Measurements from ENCODE around the gene ZNF354C.

DNA sequence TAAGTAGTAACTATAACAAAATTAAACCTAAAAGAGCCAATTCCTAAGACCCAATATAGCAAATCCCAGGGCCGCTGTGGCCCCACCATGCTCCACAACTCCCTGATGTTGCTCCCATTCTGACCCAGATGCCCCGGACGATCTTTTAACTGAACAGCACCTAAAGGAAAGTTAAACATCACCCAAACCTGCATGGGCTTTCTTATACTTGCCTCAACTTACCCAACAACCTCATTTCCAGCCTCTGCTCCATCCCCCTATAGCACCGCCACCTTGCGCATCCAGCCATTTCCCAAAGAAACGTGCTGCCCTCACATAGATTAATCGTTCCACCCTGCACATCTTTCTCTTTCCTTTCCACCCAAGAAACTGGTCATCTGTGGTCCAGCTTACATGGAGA, 54.6 kb downstream of the ZNF354C start:
- TF ChIP-seq, protein P1, sequence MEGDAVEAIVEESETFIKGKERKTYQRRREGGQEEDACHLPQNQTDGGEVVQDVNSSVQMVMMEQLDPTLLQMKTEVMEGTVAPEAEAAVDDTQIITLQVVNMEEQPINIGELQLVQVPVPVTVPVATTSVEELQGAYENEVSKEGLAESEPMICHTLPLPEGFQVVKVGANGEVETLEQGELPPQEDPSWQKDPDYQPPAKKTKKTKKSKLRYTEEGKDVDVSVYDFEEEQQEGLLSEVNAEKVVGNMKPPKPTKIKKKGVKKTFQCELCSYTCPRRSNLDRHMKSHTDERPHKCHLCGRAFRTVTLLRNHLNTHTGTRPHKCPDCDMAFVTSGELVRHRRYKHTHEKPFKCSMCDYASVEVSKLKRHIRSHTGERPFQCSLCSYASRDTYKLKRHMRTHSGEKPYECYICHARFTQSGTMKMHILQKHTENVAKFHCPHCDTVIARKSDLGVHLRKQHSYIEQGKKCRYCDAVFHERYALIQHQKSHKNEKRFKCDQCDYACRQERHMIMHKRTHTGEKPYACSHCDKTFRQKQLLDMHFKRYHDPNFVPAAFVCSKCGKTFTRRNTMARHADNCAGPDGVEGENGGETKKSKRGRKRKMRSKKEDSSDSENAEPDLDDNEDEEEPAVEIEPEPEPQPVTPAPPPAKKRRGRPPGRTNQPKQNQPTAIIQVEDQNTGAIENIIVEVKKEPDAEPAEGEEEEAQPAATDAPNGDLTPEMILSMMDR (IDR thresholded peaks at IDR 0.05): no peak
- TF ChIP-seq POLR2AphosphoS5 (IDR thresholded peaks at IDR 0.05) (no peak), POLR2A (IDR thresholded peaks at IDR 0.05) (no peak), EP300 (IDR thresholded peaks at IDR 0.05) (no peak)

All from suprapubic skin (tissue), 4 donors.